MM.1S (cell line): ENCODE results near the gene LRRC8E.

Source experiments
- DNase-seq: peaks from one replicate; pipeline ENCODE4 v3.0.0-alpha.2; 2015
- H2AFZ ChIP-seq: fragments of 300-600 bp; sonication (generic); 2 replicates; pipeline ENCODE4 v1.6.0; 2016; ENCODE audit warnings: antibody characterized with exemption, low read length
- H3F3A ChIP-seq: fragments of 300-600 bp; sonication (generic); 2 replicates; pipeline ENCODE4 v1.6.1; 2016; ENCODE audit warnings: mild to moderate bottlenecking, antibody characterized with exemption, low read length, moderate library complexity, mixed read lengths; ENCODE audit not compliant: insufficient read depth
- H3K27ac ChIP-seq: fragments of 300-600 bp; sonication (generic); 2 replicates; pipeline ENCODE4 v1.5.1; 2016; ENCODE audit warnings: mild to moderate bottlenecking, low read length
- H3K27me3 ChIP-seq: fragments of 300-600 bp; sonication (generic); replicated peaks from 2 replicates; pipeline ENCODE4 v1.6.0; 2016; ENCODE audit warnings: low read length; ENCODE audit not compliant: insufficient read depth
- H3K36me3 ChIP-seq: fragments of 300-600 bp; sonication (generic); replicated peaks from 2 replicates; pipeline ENCODE4 v1.6.1; 2016; ENCODE audit warnings: mild to moderate bottlenecking, low read length, mixed read lengths; ENCODE audit not compliant: insufficient read depth
- H3K4me1 ChIP-seq: fragments of 300-600 bp; sonication (generic); 2 replicates; pipeline ENCODE4 v1.6.1; 2016; ENCODE audit warnings: low read length, mixed read lengths
- H3K4me2 ChIP-seq: fragments of 300-600 bp; sonication (generic); 2 replicates; pipeline ENCODE4 v1.6.0; 2016; ENCODE audit warnings: low read depth, low read length
- H3K4me3 ChIP-seq: fragments of 300-600 bp; sonication (generic); 2 replicates; pipeline ENCODE4 v1.5.1; 2016; ENCODE audit warnings: low read length, mixed read lengths
- H3K79me2 ChIP-seq: fragments of 300-600 bp; sonication (generic); 2 replicates; pipeline ENCODE4 v1.6.1; 2016; ENCODE audit warnings: mixed run types, low read length, mixed read lengths
- H3K9ac ChIP-seq: fragments of 300-600 bp; sonication (generic); 2 replicates; pipeline ENCODE4 v1.6.1; 2016; ENCODE audit warnings: low read length, mixed read lengths
- H3K9me2 ChIP-seq: fragments of 300-600 bp; sonication (generic); replicated peaks from 2 replicates; pipeline ENCODE4 v1.6.1; 2016; ENCODE audit warnings: mild to moderate bottlenecking, low read length, mixed read lengths; ENCODE audit not compliant: insufficient read depth
- H3K9me3 ChIP-seq: fragments of 300-600 bp; sonication (generic); replicated peaks from 2 replicates; pipeline ENCODE4 v1.6.1; 2016; ENCODE audit warnings: mild to moderate bottlenecking, low read length, mixed read lengths; ENCODE audit not compliant: insufficient read depth
- H4K20me1 ChIP-seq: fragments of 300-600 bp; sonication (generic); 2 replicates; pipeline ENCODE4 v1.6.1; 2016; ENCODE audit warnings: mild to moderate bottlenecking, low read length, moderate library complexity, mixed read lengths; ENCODE audit not compliant: insufficient read depth
- CTCF ChIP-seq: fragments of 300-600 bp; sonication (generic); IDR thresholded peaks from 2 replicates; pipeline ENCODE4 v1.5.1; 2016; ENCODE audit warnings: antibody characterized with exemption, low read length, mixed read lengths
- EZH2 ChIP-seq: fragments of 300-600 bp; sonication (generic); optimal IDR thresholded peaks from 2 replicates; pipeline ENCODE3; 2017; ENCODE audit warnings: low read depth, mild to moderate bottlenecking, antibody characterized with exemption, low read length, mixed read lengths
- EZH2phosphoT487 ChIP-seq: fragments of 300-600 bp; sonication (generic); IDR thresholded peaks from 2 replicates; pipeline ENCODE4 v1.6.1; 2018; ENCODE audit warnings: antibody characterized with exemption, low read length

The LRRC8E gene

GRCh38 chr19:7841751-7842660, 46.3 kb upstream of the LRRC8E start:
- no peak overlapping the region for H3K4me3 ChIP-seq
- DNase-seq, result no peak
- H3K27ac ChIP-seq, result no peak overlapping the region
- no peaks in the 10 kb centered on the region for H3K79me2 ChIP-seq
- H3K4me1 ChIP-seq, result no peaks in the 10 kb centered on the region
- no peak overlapping the region for H2AFZ ChIP-seq
- TF ChIP-seq EZH2phosphoT487 (no peak), CTCF (no peak), EZH2 (no peak)
- H3K4me2 ChIP-seq, result no peak overlapping the region
- no peaks in the 10 kb centered on the region for H3K9me3 ChIP-seq
- H3K36me3 ChIP-seq, result no peaks in the 10 kb centered on the region
- H3K9me2 ChIP-seq, result no peaks in the 10 kb centered on the region
- no peak overlapping the region for H3K9ac ChIP-seq
- H4K20me1 ChIP-seq, result no peaks in the 10 kb centered on the region
- no peaks in the 10 kb centered on the region for H3F3A ChIP-seq
- H3K27me3 ChIP-seq, result no peaks in the 10 kb centered on the region

DNA sequence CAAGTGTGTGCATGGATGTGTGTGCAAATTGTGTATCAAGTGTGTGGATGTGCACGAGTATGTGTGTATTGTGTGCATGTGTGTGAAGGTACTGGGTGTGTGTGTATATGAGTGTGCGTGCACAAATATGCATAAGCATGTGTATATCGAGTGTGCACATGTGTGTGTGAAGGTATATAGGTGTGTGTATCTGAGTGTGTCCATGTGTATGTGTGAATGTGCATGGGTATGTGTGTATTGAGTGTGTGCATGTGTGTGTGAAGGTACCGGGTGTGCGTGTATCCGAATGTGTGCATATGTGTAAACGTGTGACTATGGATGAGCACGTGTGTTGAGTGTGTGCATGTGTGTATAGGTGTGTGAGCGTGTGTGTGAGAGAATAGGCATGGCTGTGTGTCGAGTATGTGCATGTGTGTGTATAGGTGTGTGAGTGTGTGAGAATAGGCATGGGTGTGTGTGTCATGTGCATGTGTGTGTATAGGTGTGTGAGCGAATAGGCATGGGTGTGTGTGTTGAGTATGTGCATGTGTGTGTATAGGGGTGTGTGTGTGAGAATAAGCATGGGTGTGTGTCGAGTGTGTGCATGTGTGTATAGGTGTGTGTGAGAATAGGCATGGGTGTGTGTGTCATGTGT, 45.5 kb upstream of the LRRC8E start:
- Histone ChIP-seq H3K4me3 (no peak overlapping the region), H3K36me3 (no peaks in the 10 kb centered on the region), H3K9ac (no peak overlapping the region), H3K27ac (no peak overlapping the region), H3F3A (no peaks in the 10 kb centered on the region), H3K4me2 (no peak overlapping the region), H3K27me3 (no peaks in the 10 kb centered on the region), H3K9me3 (no peaks in the 10 kb centered on the region), H2AFZ (no peak overlapping the region), H4K20me1 (no peaks in the 10 kb centered on the region), H3K79me2 (no peaks in the 10 kb centered on the region), H3K9me2 (no peaks in the 10 kb centered on the region), H3K4me1 (no peaks in the 10 kb centered on the region)
- TF ChIP-seq EZH2phosphoT487 (no peak), EZH2 (no peak), CTCF (no peak)
- no peak for DNase-seq

GRCh38 chr19:7843521-7843920, 44.8 kb upstream of the LRRC8E start:
- Histone ChIP-seq H3K27me3 (no peaks in the 10 kb centered on the region), H2AFZ (no peak overlapping the region), H3K4me3 (no peak overlapping the region), H3K36me3 (no peaks in the 10 kb centered on the region), H3K4me2 (no peak overlapping the region), H3F3A (no peaks in the 10 kb centered on the region), H3K4me1 (no peaks in the 10 kb centered on the region), H3K27ac (no peak overlapping the region), H3K9me2 (no peaks in the 10 kb centered on the region), H3K9me3 (no peaks in the 10 kb centered on the region), H4K20me1 (no peaks in the 10 kb centered on the region), H3K9ac (no peak overlapping the region), H3K79me2 (no peaks in the 10 kb centered on the region)
- no peak for TF ChIP-seq EZH2phosphoT487
- TF ChIP-seq EZH2, result no peak
- no peak for TF ChIP-seq CTCF
- DNase-seq, result no peak
